ENCODE results near the gene TBC1D10A.

TBC1D10A gene

GRCh38 chr22:30285846-30286200 lies 40.9 kb downstream of the TBC1D10A start:
- DNase-seq (ENCODE audit: low read depth): no peak

DNA sequence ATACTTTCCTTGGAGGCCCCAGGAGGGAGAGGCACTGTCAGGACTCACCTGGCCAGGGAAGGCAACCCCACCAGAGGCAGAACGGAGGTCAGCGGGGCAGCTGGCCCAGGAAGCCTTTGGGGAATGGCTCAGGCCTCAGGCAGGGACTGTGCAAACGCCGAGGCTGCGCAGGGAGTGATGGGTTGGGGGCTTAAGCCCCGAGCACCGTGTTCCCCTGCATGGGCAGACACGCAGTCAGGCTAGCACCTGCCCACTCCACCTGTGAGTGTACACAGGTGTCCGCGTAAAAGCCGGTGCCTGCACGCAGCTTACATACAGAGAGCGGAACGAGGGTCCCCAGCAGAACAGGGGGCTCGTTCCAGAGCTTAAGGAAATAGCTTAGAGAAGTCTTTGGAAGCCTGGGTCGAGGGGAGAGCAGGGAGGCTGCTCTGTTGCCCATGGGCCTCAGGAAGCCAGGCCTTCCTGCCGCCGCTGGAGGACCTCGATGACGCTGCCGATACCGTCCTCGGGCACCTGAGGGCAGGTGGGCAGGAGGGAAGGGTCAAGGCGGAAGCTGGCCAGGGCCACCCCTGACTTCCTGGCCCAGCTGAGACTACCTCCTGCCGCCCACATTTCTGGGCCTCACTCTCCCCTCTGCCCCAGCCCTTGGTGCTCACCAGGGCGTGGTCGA lies 41.4 kb downstream of the TBC1D10A start:
- DNase-seq (ENCODE audit: low read depth): no peak

GRCh38 chr22:30284666-30285065 lies 42.1 kb downstream of the TBC1D10A start:
- no peak for DNase-seq (ENCODE audit: low read depth)

DNA sequence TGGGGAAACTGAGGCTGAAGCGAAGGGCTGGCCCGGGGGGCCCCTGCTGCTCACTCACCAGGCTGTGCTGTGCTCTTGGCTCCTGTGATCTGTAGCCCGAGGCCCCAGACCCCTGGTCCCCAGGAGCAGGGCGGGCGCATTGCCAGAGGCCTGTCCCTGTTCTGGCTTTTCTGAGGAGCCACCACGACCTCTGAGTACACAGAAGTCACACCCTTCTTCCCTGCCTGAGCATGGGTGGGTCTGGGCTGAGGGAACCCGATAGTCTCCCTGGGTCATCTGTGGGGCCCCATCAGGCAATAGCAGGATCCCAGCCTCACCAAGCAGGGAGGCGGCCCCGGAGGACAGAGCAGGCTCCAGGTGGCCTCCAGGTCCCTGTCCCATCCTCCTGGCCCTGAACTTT lies 42.6 kb downstream of the TBC1D10A start:
- DNase-seq (ENCODE audit: low read depth): no peak

- DNase-seq (ENCODE audit: low read depth): no peak
Observed at GRCh38 chr22:30283342-30283741, 43.4 kb downstream of the TBC1D10A start.

GRCh38 chr22:30282616-30283046 lies 44.1 kb downstream of the TBC1D10A start:
- DNase-seq (ENCODE audit: low read depth): no peak

GRCh38 chr22:30280505-30280904 lies 46.2 kb downstream of the TBC1D10A start:
- DNase-seq (ENCODE audit: low read depth): no peak

DNA sequence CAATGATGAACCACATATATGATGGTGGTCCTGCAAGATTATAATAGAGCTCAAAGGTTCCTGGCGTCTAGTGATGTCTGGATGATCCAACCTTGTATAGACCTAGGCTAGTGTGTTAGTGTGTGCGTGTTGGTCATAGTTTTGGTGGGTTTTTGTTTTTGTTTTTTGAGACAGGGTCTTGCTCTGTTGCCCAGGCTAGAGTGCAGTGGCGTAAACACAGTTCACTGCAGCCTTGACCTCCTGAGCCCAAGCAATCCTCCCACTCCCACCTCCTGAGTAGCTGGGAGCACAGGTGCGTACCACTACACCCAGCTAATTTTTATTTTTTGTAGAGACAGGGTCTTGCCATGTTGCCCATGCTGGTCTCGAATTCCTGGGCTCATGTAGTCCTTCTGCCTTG lies 46.8 kb downstream of the TBC1D10A start:
- DNase-seq (ENCODE audit: low read depth): no peak

DNA sequence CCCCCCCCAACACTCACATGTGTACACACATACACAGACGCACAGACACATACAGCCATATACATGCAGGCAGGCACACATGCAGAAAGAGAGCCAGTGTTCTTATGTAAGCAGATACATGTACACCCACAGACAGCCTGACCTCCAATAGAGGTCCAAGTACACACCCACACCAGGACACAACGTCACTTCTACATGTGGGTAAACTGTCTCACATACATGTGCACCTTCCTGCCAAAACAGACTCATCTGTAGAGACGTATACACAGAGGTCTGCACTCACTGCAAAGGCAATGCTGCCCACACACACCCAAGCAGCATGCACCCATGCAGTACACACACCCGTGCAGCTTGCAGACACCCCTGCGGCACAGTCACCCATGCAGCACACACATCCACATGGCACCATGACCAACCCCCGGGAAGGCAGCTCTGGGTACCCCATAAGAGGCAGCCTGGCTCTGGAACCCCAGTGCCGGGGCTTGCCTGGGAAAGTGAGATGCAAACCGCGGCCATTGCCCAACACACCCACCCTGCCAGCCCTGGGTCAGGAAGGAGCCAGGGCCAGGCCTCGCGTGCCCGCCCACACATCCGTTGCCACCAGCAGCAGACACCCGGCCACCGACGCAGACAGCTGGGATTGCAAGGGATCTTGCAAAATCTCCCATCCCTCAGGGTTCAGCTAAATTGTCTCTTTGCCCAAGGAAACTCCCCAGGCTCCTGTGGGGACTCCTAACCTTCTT lies 47.5 kb downstream of the TBC1D10A start:
- no peak for DNase-seq (ENCODE audit: low read depth)

DNA sequence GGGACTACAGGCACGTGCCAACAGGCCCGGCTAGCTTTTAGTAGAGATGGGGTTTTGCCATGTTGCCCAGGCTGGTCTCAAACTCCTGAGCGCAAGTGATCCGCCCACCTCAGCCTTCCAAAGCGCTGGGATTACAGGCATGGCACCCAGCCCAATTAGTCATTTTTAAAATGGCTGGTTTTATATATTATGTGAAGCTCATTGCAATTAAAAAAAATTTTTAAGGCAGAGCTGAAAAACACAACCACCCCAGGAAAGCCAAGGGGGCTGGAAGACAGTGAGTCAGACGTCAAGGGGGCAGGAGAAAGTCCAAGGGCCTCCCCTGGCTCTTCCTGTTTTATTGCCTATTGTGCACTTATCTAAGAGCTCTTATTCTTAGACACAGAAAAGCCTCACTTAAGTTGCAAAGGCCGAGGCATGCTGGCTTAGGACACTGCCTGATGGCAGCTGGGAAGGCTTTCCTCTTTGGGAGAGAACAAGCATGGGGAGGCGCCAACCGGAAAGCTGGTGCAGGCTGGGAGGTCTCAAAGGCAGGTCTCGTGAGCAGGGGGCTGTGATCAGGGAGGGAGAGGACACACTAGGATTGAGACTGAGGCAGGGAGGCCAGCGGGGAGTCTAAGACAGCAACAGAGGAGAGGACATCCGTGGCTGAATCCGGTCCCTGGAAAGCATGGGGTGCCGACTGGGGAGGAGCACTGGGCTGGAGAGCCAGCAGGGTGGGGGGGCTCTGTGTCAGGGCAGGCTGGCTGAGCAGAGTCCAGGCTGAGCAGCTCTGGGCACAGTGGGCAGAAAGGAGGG lies 49.0 kb downstream of the TBC1D10A start:
- DNase-seq (ENCODE audit: low read depth): peak; percentile 73

- DNase-seq (ENCODE audit: low read depth): no peak
Observed at GRCh38 chr22:30276039-30276438, 50.7 kb downstream of the TBC1D10A start.

DNA sequence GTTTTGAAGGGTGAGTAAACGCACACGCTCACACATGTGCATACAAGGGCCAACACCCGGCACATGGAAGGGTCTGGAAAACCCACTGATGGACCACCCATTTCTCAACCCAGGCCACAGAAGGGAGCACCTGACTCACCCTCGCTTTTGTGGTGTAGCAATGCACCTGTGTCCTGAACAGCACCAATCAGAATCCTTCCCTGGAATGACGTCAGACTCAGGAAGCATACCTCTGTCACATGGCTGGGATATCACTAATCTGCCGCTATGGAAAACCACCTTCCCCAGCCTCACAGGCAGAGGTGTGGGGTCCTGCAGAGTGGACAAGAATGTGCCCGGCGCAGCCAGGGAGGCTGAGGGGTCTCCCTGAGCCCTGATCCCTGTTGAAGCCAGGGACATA lies 51.1 kb downstream of the TBC1D10A start:
- DNase-seq (ENCODE audit: low read depth): no peak

DNA sequence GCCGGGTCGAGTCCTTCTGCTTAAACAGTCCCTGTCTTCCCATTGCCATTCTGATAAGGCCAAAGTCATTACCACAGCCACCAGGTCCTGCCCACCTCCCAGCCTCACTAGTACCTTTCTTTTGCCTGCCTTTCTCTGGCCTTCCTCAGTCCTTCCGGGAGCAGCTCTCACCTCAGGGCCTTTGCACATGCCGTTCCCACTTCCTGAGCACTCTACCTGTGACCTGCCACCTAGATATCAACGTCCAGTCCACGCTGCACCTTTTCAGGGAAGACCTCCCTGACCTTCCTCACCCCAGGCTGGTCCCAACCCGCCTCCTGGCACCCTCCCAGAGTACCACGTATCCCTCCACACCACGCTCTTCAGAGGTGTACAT lies 52.3 kb downstream of the TBC1D10A start:
- DNase-seq (ENCODE audit: low read depth): no peak

GRCh38 chr22:30273711-30274436 lies 52.9 kb downstream of the TBC1D10A start:
- no peak for DNase-seq (ENCODE audit: low read depth)

DNA sequence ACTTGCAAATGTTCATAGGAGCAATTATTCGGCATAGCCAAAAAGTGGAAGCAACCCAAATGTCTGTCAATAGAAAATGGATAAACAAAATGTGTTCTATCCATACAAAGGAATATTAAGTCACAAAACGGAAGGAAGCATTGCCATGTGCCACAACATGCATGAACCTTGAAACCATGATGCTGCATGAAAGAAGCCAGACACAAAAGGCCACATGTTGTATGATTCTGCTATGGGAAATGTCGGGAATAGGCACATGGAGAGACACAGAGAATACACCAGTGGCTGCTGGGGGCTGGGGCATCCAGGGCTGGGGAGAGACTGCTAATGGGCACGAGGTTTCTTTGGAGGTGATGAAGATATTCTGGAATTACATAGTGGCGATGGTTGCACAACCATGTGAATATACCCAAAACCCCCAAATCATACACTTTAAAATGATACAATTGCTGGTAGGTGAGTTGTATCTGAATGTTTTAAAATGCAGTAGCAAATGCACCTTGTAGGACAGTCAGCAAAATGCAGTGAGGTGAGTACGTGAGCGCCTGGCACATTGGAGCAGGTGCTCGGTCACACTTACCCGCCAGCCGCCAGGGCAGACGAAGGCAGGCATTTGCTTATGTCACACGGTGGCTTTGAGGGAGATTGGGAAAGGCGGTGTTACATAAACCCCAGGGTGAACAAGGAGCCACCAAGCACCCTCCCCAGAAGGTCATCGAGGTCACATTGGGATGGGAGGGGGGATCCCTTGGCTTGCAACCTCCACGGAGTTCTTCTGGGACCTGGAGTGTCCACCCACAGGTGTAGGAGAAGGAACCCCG lies 53.8 kb downstream of the TBC1D10A start:
- no peak for DNase-seq (ENCODE audit: low read depth)

DNA sequence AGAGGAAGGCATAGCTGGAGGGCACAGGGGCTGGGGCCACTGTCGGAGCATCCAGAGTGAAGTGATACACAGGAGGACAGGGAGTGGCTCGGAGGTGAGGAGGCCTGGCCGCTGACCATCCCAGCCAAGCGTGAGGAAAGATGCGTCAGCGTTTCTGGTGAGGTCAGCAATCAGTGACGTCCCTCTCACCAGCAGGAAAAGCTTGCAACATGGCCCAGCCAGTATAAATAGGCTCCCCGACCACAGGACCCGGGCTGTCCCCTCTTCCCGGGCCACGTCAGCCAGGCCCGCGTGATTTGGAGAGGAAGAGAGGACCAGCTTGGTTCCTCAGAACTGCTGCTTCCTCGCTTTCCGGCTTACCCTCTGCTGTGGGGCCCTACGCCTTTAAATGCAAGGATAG lies 55.9 kb downstream of the TBC1D10A start:
- DNase-seq (ENCODE audit: low read depth): peak; percentile 80

GRCh38 chr22:30268331-30268730 lies 58.4 kb downstream of the TBC1D10A start:
- DNase-seq (ENCODE audit: low read depth): no peak

DNA sequence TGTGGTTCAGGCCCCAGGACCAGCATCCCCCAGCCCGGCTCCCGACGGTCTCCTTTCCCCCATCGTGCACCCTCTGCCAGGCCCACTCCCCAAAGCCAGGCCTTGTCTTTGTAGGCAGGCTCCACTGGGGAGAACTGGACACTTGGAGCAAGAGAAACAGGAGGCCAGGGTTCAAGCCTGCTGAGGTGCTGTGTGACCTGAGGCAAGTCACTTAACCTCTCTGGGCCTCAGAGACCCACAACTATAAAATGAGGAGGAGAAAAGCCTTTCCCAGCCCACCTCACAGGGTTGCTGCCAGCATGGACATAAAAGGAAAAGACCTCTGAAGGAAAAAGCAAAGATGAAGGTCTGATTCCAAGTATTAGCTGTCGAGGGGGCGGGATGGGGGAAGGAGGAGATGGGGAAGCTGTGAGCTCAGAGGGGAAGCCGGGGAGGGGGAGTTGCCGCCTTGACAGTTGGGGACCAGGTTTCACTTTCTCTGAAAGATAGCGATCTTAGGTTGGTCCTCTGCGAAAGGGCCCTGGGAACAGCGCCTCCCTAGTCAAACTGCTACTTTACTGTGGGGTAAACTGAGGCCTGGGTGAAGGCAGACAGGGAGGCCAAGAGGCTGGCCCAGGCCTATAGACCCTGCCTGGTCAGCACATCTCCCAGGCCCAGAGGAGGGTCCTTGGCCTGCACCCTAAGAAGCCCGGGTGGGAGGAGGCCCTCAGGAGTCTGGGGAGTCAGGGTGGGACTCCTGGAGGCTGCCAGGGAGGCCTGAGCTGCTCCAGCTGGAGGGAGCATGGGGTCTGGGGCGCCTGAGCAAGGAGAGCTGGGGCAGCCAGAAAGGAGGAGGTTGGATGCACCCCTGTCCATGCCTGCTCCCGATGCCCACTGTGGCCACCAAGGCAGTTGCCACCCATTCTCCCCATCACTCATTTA lies 59.1 kb downstream of the TBC1D10A start:
- no peak for DNase-seq (ENCODE audit: low read depth)

DNA sequence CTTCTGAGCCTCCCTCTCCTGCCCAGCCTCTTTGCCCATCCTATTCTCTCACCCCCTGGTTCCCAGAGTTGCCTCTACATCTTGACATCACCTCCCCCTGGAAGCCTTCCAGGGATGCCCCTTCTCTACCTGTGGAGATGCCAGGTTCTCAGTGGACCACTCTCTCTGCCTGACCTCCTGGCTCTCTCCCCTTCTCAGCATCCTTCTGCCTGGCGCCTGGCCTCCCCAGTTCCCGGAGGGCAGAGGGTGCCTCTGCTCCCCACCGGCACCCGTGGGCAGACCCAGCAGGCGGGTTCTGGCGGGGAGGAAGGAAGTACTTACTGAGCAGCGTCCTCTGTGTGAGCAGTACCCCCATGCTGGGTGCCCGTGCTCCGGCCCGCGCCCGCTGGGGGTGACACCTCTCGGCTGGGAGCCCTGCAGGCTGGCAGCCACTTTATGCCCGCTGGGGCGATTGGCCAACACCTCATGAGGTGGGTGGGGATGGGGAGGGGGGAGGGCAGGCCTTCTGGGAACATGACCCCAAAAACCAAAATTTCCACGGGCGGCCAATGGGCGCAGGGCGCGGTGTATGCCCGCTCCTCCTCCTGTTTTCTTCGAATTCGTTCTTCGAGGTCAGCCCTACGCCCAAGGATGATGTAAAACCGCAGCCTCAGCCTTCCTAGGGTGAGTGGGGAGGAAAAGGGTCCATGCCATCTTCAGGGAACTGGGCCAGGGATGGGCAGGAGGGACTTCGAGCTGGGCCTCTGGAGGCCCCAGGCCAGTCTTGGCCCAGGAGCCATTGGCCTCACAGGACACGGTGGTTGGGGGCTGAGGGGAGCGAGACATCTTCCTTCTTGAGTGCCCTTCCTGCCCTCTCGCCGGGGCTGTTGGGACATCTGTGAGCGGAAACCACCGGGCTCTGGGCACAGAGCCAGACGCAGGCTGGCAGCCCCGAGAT lies 60.0 kb downstream of the TBC1D10A start, which contains the start of gene OSM:
TSS of gene OSM (minus strand) at position 407 of the 937 bp plus-strand sequence. CDS start at position 355, 52 bp downstream.
- no peak for DNase-seq (ENCODE audit: low read depth)

Data from stromal cell of bone marrow (primary cell).